Mucosa of rectum (tissue), 2 donors: ENCODE data around the gene ROBO4.

Source experiments
- H3K27ac ChIP-seq, 2 donors: one replicate each; pipeline ENCODE4 v1.7.0; 2013; ENCODE audit warnings: inconsistent platforms in 2 of 2, low read depth in 2 of 2, low read length in 2 of 2
- H3K27me3 ChIP-seq, 2 donors: one replicate each; pipeline ENCODE4 v1.7.0; 2013; ENCODE audit warnings: low read length in 2 of 2; ENCODE audit not compliant: control insufficient read depth in 2 of 2, insufficient read depth in 2 of 2
- H3K36me3 ChIP-seq, 2 donors: one replicate each; pipeline ENCODE4 v1.7.0; 2013; ENCODE audit warnings: low read length in 2 of 2; ENCODE audit not compliant: control insufficient read depth in 2 of 2, insufficient read depth in 2 of 2
- H3K4me1 ChIP-seq, 2 donors: one replicate each; pipeline ENCODE4 v1.7.0; 2013; ENCODE audit warnings: low read length in 2 of 2, mild to moderate bottlenecking in 1 of 2; ENCODE audit not compliant: control insufficient read depth in 2 of 2, insufficient read depth in 2 of 2
- H3K4me3 ChIP-seq, 2 donors: one replicate each; pipeline ENCODE4 v1.7.0; 2013; ENCODE audit warnings: low read length in 2 of 2
- H3K9ac ChIP-seq, 2 donors: one replicate each; pipeline ENCODE4 v1.7.0; 2013; ENCODE audit warnings: low read length in 2 of 2, low read depth in 1 of 2, mild to moderate bottlenecking in 1 of 2
- H3K9me3 ChIP-seq, 2 donors: one replicate each; pipeline ENCODE4 v1.7.0; 2013; ENCODE audit warnings: low read length in 2 of 2; ENCODE audit not compliant: control insufficient read depth in 2 of 2
- donor health status: healthy.
- donor health status: Normal muscosa, but diverticular disease.

Gene ROBO4

DNA sequence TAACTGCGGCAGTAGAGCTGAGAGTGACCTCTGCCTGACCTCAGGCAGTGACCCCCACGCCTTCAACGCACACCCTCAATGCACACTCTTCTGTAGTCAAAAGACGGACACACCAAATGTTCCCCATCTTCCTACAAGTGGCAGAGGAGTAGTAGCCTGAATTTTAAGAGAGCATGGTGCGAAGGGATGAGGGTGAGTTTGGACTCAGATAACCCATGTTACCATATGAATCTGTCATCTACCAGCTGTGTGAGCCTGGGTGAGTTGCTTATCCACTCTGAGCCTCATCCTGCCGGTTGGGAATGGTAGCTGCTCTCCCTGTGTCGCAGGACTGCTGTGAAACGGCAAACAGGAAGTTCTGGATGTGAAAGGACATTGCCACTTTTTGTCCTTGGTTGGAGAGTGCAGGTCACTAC, 53.0 kb downstream of the ROBO4 start:
- Histone ChIP-seq H3K9me3 (peaks cover 0 to 4% of the 10 kb centered on the region in 2 donors), H3K4me3 (no peak overlapping the region), H3K4me1 (peaks cover 0 to 3% of the 10 kb centered on the region in 2 donors), H3K27me3 (peaks cover 74 to 89% of the 10 kb centered on the region in 2 donors), H3K9ac (no peak overlapping the region), H3K27ac (no peak overlapping the region), H3K36me3 (no peaks in the 10 kb centered on the region)

DNA sequence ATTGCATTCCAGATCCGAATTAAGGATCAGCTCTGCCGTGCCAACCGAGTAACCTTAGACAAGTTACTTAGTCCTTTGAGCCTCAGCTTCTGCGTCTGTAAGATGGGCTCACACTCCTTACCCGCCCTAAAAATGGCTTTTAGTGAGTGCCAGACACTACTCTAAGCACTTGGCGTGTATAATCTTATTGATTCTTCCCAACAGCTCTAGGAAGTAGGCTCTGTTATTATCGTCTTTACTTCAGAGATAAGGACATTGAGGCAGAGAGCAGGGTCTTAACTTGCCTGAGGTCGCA, 54.1 kb downstream of the ROBO4 start:
- H3K4me3 ChIP-seq, result no peak overlapping the region
- H3K9me3 ChIP-seq, result peaks cover 0 to 4% of the 10 kb centered on the region in 2 donors
- H3K36me3 ChIP-seq, result no peaks in the 10 kb centered on the region
- H3K4me1 ChIP-seq, result peaks cover 0 to 5% of the 10 kb centered on the region in 2 donors
- H3K27ac ChIP-seq, result no peak overlapping the region
- no peak overlapping the region for H3K9ac ChIP-seq
- peaks cover 74 to 90% of the 10 kb centered on the region in 2 donors for H3K27me3 ChIP-seq

DNA sequence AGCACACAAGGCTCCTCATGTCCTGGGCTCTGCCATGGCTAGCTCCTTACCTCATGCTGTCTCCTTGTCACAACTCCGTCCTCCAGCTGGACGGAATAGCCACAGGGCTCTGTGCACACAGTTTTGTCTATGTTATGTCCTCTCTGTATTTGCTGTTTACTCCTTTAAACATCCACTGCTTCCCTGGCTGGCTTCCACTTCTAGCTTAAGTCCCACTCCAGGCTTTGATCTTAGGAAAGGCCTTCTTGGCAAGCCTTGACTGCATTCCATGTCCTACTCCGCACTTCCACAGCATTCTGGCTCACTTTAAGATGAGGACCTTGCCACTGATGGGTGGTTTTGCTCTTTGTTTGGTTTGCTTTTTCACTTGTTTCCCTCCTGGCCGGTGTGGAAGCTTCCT, 55.4 kb downstream of the ROBO4 start:
- no peak overlapping the region for H3K4me3 ChIP-seq
- peaks cover 0 to 4% of the 10 kb centered on the region in 2 donors for H3K9me3 ChIP-seq
- H3K4me1 ChIP-seq, result peaks cover 0 to 5% of the 10 kb centered on the region in 2 donors
- H3K9ac ChIP-seq, result no peak overlapping the region
- peaks cover 75 to 83% of the 10 kb centered on the region in 2 donors for H3K27me3 ChIP-seq
- no peak overlapping the region for H3K27ac ChIP-seq
- no peaks in the 10 kb centered on the region for H3K36me3 ChIP-seq

DNA sequence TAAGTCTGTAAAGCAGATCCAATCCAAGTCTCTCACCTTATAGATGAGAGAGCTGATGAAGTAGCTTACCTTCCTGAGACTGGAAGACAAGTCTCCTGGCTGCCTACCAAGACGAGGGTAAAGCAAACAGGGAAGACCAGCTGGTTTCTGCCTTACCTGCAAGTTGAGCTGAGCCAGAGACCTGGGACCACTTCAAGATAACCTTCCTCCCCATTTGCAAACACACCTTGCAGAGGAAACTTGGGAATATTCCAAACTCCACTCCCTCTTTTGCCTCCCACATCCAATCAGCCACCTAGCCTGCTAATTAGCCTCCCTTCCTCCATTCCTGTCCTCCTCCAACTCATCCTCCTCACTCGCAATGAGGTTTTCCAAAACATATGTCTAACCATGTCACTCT, 55.8 kb downstream of the ROBO4 start:
- H3K27ac ChIP-seq, result no peak overlapping the region
- H3K9me3 ChIP-seq, result peaks cover 0 to 4% of the 10 kb centered on the region in 2 donors
- no peaks in the 10 kb centered on the region for H3K36me3 ChIP-seq
- no peak overlapping the region for H3K4me3 ChIP-seq
- H3K4me1 ChIP-seq, result peaks cover 3 to 5% of the 10 kb centered on the region in 2 donors
- H3K9ac ChIP-seq, result no peak overlapping the region
- peaks cover 75 to 80% of the 10 kb centered on the region in 2 donors for H3K27me3 ChIP-seq

DNA sequence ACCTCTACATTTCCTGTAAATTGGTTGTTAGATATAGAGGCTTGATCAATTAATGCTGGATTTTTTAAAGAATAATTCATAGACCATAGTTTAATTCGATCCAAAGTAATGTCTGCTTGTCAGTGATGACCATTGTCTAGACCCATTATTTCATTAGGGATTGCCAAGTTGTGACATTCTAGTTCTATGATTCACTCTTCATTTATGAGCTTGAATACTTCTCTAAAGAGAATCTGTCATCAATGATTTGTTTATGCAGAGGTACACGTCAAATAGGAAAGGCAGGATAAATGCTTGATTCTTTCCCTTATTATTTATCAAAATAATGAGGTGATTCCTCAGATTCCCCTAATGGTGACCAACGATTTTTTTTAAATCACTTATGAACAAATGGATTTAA, 56.5 kb downstream of the ROBO4 start:
- Histone ChIP-seq H3K27ac (no peak overlapping the region), H3K27me3 (peaks cover 72 to 76% of the 10 kb centered on the region in 2 donors), H3K36me3 (no peaks in the 10 kb centered on the region), H3K9ac (no peak overlapping the region), H3K4me3 (no peak overlapping the region), H3K9me3 (peaks cover 0 to 4% of the 10 kb centered on the region in 2 donors), H3K4me1 (peaks cover 3 to 7% of the 10 kb centered on the region in 2 donors)

DNA sequence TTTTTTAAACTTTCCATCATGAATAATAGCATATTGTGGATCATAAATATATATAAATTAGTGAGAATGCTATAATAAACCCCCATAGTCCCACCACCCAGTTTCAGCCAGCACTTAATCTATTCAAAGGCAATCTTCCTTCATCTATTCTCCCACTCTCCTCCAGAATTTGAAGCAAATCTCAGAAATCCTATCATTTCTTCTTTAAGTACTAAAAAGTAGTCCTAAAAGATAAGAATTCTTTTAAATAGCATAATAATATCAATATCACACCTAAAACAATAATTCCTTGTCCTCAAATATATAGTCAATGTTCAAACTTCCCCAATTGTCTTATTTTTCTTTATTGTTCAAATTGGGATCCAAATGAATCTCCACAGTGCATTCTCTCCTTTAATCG, 57.0 kb downstream of the ROBO4 start:
- Histone ChIP-seq H3K36me3 (no peaks in the 10 kb centered on the region), H3K27me3 (peaks cover 66 to 70% of the 10 kb centered on the region in 2 donors), H3K4me3 (no peak overlapping the region), H3K9ac (no peak overlapping the region), H3K27ac (no peak overlapping the region), H3K4me1 (peaks cover 3 to 8% of the 10 kb centered on the region in 2 donors), H3K9me3 (peaks cover 0 to 4% of the 10 kb centered on the region in 2 donors)

DNA sequence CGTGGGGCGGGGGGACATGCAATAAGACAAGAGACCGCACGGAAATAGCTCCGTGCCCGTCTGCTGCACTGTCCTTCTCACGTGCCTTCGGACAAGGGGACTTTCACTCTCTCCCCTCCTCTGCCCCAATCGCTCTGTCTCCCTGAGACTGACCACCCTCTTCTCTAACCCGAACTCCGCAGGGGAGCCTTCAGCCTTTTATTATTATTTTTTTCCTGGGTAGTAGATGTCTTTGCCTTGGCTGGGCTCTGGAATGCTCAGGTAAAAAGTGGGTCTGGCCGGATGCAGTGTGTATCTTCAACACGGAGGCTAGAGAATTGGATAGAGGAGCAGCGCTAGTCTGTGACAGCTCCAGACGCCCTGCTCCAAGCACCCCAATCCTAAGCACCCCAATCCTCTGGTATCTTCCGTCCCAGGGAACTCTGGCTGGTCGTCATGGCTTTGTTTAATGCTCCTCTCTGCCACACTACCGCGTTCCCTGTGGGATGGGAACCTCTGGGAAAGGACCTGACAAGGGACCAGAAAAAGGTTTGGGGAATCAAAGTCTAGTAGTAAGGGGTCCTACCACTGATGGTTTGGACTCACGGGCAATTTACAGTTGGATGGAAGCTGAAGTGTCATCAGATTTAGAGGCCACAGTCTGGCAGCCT, 57.6 kb downstream of the ROBO4 start:
- H3K27ac ChIP-seq, result no peak overlapping the region
- H3K4me3 ChIP-seq, result peak overlapping the region in 1 of 2 donors; percentile 20
- H3K4me1 ChIP-seq, result peaks cover 3 to 8% of the 10 kb centered on the region in 2 donors
- H3K9me3 ChIP-seq, result peaks cover 0 to 4% of the 10 kb centered on the region in 2 donors
- H3K27me3 ChIP-seq, result peaks cover 61 to 65% of the 10 kb centered on the region in 2 donors
- H3K9ac ChIP-seq, result no peak overlapping the region
- H3K36me3 ChIP-seq, result no peaks in the 10 kb centered on the region

DNA sequence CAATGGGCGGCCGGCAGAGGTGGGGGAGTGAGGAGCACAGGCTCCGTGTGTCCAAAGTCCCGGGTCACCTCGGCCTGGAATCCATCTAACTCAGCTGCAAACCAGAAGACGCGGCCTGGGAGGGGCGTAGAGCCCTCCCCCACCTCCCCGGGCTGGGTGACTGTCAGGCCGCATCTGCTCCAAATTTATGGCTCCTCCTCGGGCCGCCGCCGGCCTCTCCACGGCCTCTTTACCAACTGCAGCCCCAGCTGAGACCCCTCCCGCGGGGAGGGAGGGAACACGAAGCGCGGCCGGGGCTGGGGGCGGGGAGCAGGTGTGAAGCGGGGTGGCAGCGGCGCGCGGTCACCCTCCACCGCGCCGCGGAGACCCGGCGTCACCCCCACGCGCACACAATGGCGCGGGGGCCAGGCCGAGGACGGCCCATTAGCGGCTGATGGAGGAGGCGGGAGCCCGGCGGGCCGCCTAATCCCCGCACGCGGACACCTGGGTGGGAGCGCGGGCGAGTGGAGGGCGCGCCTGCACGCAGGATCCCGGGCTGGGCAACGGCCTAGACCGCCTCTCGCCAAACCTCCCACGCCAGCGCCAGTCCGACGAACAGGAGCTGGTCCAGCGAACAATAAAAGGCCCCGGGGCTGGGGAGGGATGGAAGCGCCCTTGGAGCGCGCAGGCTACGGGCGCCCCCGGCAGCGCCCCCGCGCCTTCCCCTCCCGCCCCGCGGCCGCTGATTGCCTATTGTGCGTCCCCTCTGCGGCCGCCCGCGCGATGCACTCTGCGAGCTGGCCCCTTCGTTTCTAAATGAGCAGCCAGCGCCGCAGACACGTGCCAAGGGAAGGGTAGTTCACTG, 58.3 kb downstream of the ROBO4 start:
- H3K27ac ChIP-seq, result no peak overlapping the region
- peaks cover 53 to 57% of the 10 kb centered on the region in 2 donors for H3K27me3 ChIP-seq
- H3K4me1 ChIP-seq, result peaks cover 3 to 5% of the 10 kb centered on the region in 2 donors
- peak overlapping the region; percentile 20 to 25 for H3K4me3 ChIP-seq
- peaks cover 0 to 4% of the 10 kb centered on the region in 2 donors for H3K9me3 ChIP-seq
- no peaks in the 10 kb centered on the region for H3K36me3 ChIP-seq
- no peak overlapping the region for H3K9ac ChIP-seq

DNA sequence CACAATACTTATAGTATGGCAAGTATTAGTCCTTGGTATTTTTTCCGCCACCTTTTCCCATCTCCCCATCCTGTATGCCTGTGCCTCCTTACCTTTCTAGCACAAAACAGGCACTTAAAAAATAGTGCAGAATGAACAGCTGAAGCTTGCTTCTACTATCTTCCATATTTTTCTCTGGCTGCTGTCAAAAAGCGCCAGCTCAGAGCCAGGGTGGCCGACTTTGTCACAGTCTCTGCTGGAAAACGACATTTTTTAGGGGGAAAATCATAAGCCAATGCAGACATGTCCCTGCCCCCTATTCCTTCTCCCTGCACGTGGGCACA, 58.9 kb downstream of the ROBO4 start:
- no peak overlapping the region for H3K27ac ChIP-seq
- H3K4me3 ChIP-seq, result no peak overlapping the region
- H3K4me1 ChIP-seq, result peaks cover 5 to 7% of the 10 kb centered on the region in 2 donors
- H3K36me3 ChIP-seq, result no peaks in the 10 kb centered on the region
- H3K9ac ChIP-seq, result no peak overlapping the region
- peaks cover 0 to 4% of the 10 kb centered on the region in 2 donors for H3K9me3 ChIP-seq
- H3K27me3 ChIP-seq, result peaks cover 49 to 52% of the 10 kb centered on the region in 2 donors

DNA sequence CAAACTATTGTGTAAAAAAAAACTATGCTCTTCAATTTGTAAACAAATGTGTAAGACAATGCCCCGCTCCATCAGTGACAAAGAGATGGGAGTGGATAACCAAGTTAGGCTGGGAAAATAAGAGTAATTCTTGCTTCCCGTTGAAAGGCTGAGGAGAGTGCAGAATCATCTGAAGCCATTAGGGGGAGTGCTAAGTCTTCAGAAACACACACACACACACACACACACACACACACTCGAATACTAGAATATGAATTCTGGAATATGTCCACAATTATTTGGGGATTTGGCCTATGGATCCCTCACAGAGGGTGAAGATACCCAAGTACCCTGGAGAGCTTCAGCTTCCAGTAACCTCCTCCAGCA, 60.2 kb downstream of the ROBO4 start:
- Histone ChIP-seq H3K27ac (no peak overlapping the region), H3K4me1 (peaks cover 5 to 9% of the 10 kb centered on the region in 2 donors), H3K9ac (no peak overlapping the region), H3K4me3 (no peak overlapping the region), H3K27me3 (peaks cover 39 to 40% of the 10 kb centered on the region in 2 donors), H3K36me3 (no peaks in the 10 kb centered on the region), H3K9me3 (no peaks in the 10 kb centered on the region)
